CD14-positive monocyte (primary cell): ENCODE results near the gene TMEM132D. TPM values are rescaled to one million over a fixed set of nuclear protein-coding genes. Genes with fewer than 3 reads are reported as not detected.

Experiments used
- DNase-seq, 3 donors: peaks; one replicate each; pipeline ENCODE4 v3.0.0-alpha.2; 2011 to 2022
- H2AFZ ChIP-seq: 2 replicates; pipeline ENCODE4 v1.6.0; 2012; ENCODE audit warnings: mild to moderate bottlenecking, low read depth, low read length, inconsistent platforms; ENCODE audit not compliant: insufficient read depth, poor library complexity, severe bottlenecking
- H3K27ac ChIP-seq, 2 donors: 1 replicate in 1 of 2; 2 replicates in 1 of 2; pipeline ENCODE4 v1.5.1; 2012 to 2013; ENCODE audit warnings: low read length in 2 of 2, control low read depth in 1 of 2, inconsistent platforms in 1 of 2, low read depth in 1 of 2, mild to moderate bottlenecking in 1 of 2
- H3K27me3 ChIP-seq, 2 donors: one replicate each; pipeline versions ENCODE4 v1.6.0 to v1.6.1; 2011 to 2013; ENCODE audit warnings: low read length in 2 of 2; ENCODE audit not compliant: control insufficient read depth in 2 of 2, insufficient read depth in 2 of 2
- H3K36me3 ChIP-seq, 2 donors: replicated peaks in 1 of 2; 1 replicate in 1 of 2; 2 replicates in 1 of 2; pipeline versions ENCODE4 v1.5.1 to v1.6.1; 2012 to 2013; ENCODE audit warnings: low read length in 2 of 2, control low read depth in 1 of 2, inconsistent platforms in 1 of 2, mild to moderate bottlenecking in 1 of 2; ENCODE audit not compliant: insufficient read depth in 2 of 2, control insufficient read depth in 1 of 2
- H3K4me1 ChIP-seq, 2 donors: 1 replicate in 1 of 2; 2 replicates in 1 of 2; pipeline versions ENCODE4 v1.5.1 to v1.6.1; 2012 to 2013; ENCODE audit warnings: low read length in 2 of 2, control low read depth in 1 of 2, inconsistent platforms in 1 of 2, mild to moderate bottlenecking in 1 of 2, moderate library complexity in 1 of 2; ENCODE audit not compliant: insufficient read depth in 2 of 2, control insufficient read depth in 1 of 2
- H3K4me2 ChIP-seq: replicated peaks from 2 replicates; pipeline ENCODE3; 2012; ENCODE audit warnings: low read length, moderate library complexity, mild to moderate bottlenecking; ENCODE audit not compliant: poor library complexity, severe bottlenecking; ENCODE audit errors: extremely low read depth
- H3K4me3 ChIP-seq, 3 experiments: fragments of 200-600 bp in 1 of 3; sonication (generic) in 1 of 3; replicated peaks in 1 of 3; 1 replicate in 2 of 3; 2 replicates in 1 of 3; pipeline ENCODE4 v1.5.1; 2011 to 2013; ENCODE audit warnings: low read length in 3 of 3, mild to moderate bottlenecking in 3 of 3, control low read depth in 2 of 3, low read depth in 2 of 3, inconsistent platforms in 1 of 3, moderate library complexity in 1 of 3
- H3K79me2 ChIP-seq: 2 replicates; pipeline ENCODE4 v1.6.0; 2012; ENCODE audit warnings: mild to moderate bottlenecking, control low read depth, inconsistent platforms, low read length, moderate library complexity; ENCODE audit not compliant: insufficient read depth
- H3K9ac ChIP-seq: 2 replicates; pipeline ENCODE4 v1.6.0; 2017; ENCODE audit warnings: low read length, mild to moderate bottlenecking; ENCODE audit not compliant: insufficient read depth, poor library complexity, severe bottlenecking
- H3K9me3 ChIP-seq, 2 donors: replicated peaks in 1 of 2; 1 replicate in 1 of 2; 2 replicates in 1 of 2; pipeline versions ENCODE4 v1.5.1 to v1.6.1; 2012 to 2013; ENCODE audit warnings: low read length in 2 of 2, control low read depth in 1 of 2; ENCODE audit not compliant: control insufficient read depth in 1 of 2, insufficient read depth in 1 of 2
- H4K20me1 ChIP-seq: 2 replicates; pipeline ENCODE4 v1.6.0; 2012; ENCODE audit warnings: mild to moderate bottlenecking, low read length, control low read depth, moderate library complexity; ENCODE audit not compliant: insufficient read depth
- H3K27ac Mint-ChIP-seq, 7 donors: one replicate each; pipeline ENCODE4 v1.8.0; 2020; ENCODE audit warnings: mild to moderate bottlenecking in 7 of 7, mixed read lengths in 7 of 7, moderate library complexity in 6 of 7, inconsistent platforms in 2 of 7
- H3K27me3 Mint-ChIP-seq, 3 donors: one replicate each; pipeline ENCODE4 v1.8.0; 2021 to 2022; ENCODE audit warnings: low read depth in 3 of 3, mild to moderate bottlenecking in 3 of 3, mixed read lengths in 3 of 3, moderate library complexity in 3 of 3, inconsistent platforms in 1 of 3
- H3K36me3 Mint-ChIP-seq, 2 donors: one replicate each; pipeline ENCODE4 v1.8.0; 2020; ENCODE audit warnings: mixed read lengths in 2 of 2, inconsistent platforms in 1 of 2, mild to moderate bottlenecking in 1 of 2
- H3K4me1 Mint-ChIP-seq: one replicate; pipeline ENCODE4 v1.8.0; 2020; ENCODE audit warnings: mild to moderate bottlenecking, mixed read lengths
- H3K4me3 Mint-ChIP-seq, 2 donors: one replicate each; pipeline ENCODE4 v1.8.0; 2020; ENCODE audit warnings: mild to moderate bottlenecking in 2 of 2, mixed read lengths in 2 of 2, moderate library complexity in 1 of 2
- H3K9me3 Mint-ChIP-seq, 7 donors: one replicate each; pipeline ENCODE4 v1.8.0; 2020 to 2022; ENCODE audit warnings: mixed read lengths in 7 of 7, mild to moderate bottlenecking in 6 of 7, moderate library complexity in 6 of 7, inconsistent platforms in 2 of 7
- CTCF ChIP-seq: fragments of 200-600 bp; IDR thresholded peaks from one replicate; pipeline ENCODE4 v1.8.0; 2022; ENCODE audit warnings: antibody characterized with exemption, mild to moderate bottlenecking
- WGBS: methylation state at CpG from one replicate; pipeline ENCODE4 v1.1.5; 2013; ENCODE audit warnings: missing lambda C conversion rate; ENCODE audit not compliant: insufficient coverage; 5-methylcytosine and 5-hydroxymethylcytosine counted together
- intact Hi-C, 2 donors: fragments of 100-400 bp; cut with micrococcal nuclease; formaldehyde crosslinking; loops; one replicate each; pipeline versions ENCODE4 v1.15.0 to v1.15.1; 2023
- polyA plus RNA-seq, 3 donors: library from polyadenylated mRNA; depleted of rRNA in 1 of 3; unstranded in 2 of 3; stranded (reverse) in 1 of 3; fragments of 300-500 nt in 2 of 3; fragments of >200 nt in 1 of 3; fragmentation: Illumina TruSeq in 2 of 3; gene quantifications; 1 replicate in 2 of 3; 2 replicates in 1 of 3; pipeline ENCODE4 v1.2.3, GENCODE V29; 2012 to 2021

Gene TMEM132D
- polyA plus RNA-seq, 3 donors: 0.04 TPM; not detected in 2

- intact Hi-C loops: no loop called here
- Histone ChIP-seq H3K9ac (no peak overlapping the region), H2AFZ (no peak overlapping the region), H3K36me3 (no peaks in the 10 kb centered on the region), H3K79me2 (no peaks in the 10 kb centered on the region), H3K4me3 (no peak overlapping the region), H4K20me1 (no peaks in the 10 kb centered on the region), H3K27me3 (no peaks in the 10 kb centered on the region), H3K4me2 (no peak overlapping the region), H3K9me3 (no peaks in the 10 kb centered on the region), H3K4me1 (no peaks in the 10 kb centered on the region), H3K27ac (no peak overlapping the region)
- Mint-ChIP-seq H3K4me3 (no peak overlapping the region), H3K27ac (no peak overlapping the region), H3K36me3 (no peaks in the 10 kb centered on the region), H3K27me3 (peaks cover under 1 to 3% (median 3%) of the 10 kb centered on the region in 3 donors), H3K9me3 (peaks cover 0 to 3% (median 0%) of the 10 kb centered on the region in 7 donors), H3K4me1 (no peaks in the 10 kb centered on the region)
- DNase-seq: no peak
- 90% methylated on average over 3 of the region's 4 CpGs for WGBS
- no peak for TF ChIP-seq CTCF
Measured at GRCh38 chr12:129893691-129894090, 10.1 kb downstream of the TMEM132D start.

GRCh38 chr12:129887101-129887500 is 16.7 kb downstream of the TMEM132D start:
- no peaks in the 10 kb centered on the region for H3K4me1 Mint-ChIP-seq
- H3K4me3 Mint-ChIP-seq: no peak overlapping the region
- no peaks in the 10 kb centered on the region for H3K36me3 Mint-ChIP-seq
- Histone ChIP-seq H3K9me3 (no peaks in the 10 kb centered on the region), H3K4me2 (no peak overlapping the region), H3K27ac (no peak overlapping the region), H3K9ac (no peak overlapping the region), H3K4me3 (no peak overlapping the region), H3K79me2 (no peaks in the 10 kb centered on the region), H3K4me1 (no peaks in the 10 kb centered on the region), H3K36me3 (no peaks in the 10 kb centered on the region), H3K27me3 (no peaks in the 10 kb centered on the region), H4K20me1 (no peaks in the 10 kb centered on the region), H2AFZ (no peak overlapping the region)
- 50% methylated on average over 2 of the region's 4 CpGs for WGBS
- H3K27me3 Mint-ChIP-seq: peaks cover 0 to 2% (median 2%) of the 10 kb centered on the region in 3 donors
- TF ChIP-seq CTCF: no peak
- no peak for DNase-seq
- H3K9me3 Mint-ChIP-seq: peaks cover 0 to 2% (median 0%) of the 10 kb centered on the region in 7 donors
- intact Hi-C loops: no loop called here
- peak overlapping the region in 1 of 7 donors; percentile 79 for H3K27ac Mint-ChIP-seq
